Measurements from ENCODE around the gene FAM200A.

GRCh38 chr7:99541212-99541611 lies 10.7 kb downstream of the FAM200A start:
- TF ChIP-seq, protein P1, sequence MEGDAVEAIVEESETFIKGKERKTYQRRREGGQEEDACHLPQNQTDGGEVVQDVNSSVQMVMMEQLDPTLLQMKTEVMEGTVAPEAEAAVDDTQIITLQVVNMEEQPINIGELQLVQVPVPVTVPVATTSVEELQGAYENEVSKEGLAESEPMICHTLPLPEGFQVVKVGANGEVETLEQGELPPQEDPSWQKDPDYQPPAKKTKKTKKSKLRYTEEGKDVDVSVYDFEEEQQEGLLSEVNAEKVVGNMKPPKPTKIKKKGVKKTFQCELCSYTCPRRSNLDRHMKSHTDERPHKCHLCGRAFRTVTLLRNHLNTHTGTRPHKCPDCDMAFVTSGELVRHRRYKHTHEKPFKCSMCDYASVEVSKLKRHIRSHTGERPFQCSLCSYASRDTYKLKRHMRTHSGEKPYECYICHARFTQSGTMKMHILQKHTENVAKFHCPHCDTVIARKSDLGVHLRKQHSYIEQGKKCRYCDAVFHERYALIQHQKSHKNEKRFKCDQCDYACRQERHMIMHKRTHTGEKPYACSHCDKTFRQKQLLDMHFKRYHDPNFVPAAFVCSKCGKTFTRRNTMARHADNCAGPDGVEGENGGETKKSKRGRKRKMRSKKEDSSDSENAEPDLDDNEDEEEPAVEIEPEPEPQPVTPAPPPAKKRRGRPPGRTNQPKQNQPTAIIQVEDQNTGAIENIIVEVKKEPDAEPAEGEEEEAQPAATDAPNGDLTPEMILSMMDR (conservative IDR thresholded peaks at IDR 0.05; ENCODE audit: low read depth in 2 of 2), result no peak
- TF ChIP-seq CREB1 (CRISPR knock-in tag; IDR thresholded peaks at IDR 0.05; ENCODE audit: low read depth) (no peak), EZH2 (IDR thresholded peaks at IDR 0.05; ENCODE audit: low read depth, unreplicated experiment) (no peak), EZH2phosphoT487 (IDR thresholded peaks at IDR 0.05; ENCODE audit: unreplicated experiment) (no peak), POLR2AphosphoS5 (IDR thresholded peaks at IDR 0.05; ENCODE audit: low read depth) (no peak), NANOG (IDR thresholded peaks at IDR 0.05; ENCODE audit: borderline replicate concordance) (no peak), ETS1 (IDR thresholded peaks at IDR 0.05) (no peak), ZNF114 (CRISPR knock-in tag; IDR thresholded peaks at IDR 0.05) (no peak), JUNB (IDR thresholded peaks at IDR 0.05; ENCODE audit: unreplicated experiment) (no peak)
- TF ChIP-seq, protein P2, sequence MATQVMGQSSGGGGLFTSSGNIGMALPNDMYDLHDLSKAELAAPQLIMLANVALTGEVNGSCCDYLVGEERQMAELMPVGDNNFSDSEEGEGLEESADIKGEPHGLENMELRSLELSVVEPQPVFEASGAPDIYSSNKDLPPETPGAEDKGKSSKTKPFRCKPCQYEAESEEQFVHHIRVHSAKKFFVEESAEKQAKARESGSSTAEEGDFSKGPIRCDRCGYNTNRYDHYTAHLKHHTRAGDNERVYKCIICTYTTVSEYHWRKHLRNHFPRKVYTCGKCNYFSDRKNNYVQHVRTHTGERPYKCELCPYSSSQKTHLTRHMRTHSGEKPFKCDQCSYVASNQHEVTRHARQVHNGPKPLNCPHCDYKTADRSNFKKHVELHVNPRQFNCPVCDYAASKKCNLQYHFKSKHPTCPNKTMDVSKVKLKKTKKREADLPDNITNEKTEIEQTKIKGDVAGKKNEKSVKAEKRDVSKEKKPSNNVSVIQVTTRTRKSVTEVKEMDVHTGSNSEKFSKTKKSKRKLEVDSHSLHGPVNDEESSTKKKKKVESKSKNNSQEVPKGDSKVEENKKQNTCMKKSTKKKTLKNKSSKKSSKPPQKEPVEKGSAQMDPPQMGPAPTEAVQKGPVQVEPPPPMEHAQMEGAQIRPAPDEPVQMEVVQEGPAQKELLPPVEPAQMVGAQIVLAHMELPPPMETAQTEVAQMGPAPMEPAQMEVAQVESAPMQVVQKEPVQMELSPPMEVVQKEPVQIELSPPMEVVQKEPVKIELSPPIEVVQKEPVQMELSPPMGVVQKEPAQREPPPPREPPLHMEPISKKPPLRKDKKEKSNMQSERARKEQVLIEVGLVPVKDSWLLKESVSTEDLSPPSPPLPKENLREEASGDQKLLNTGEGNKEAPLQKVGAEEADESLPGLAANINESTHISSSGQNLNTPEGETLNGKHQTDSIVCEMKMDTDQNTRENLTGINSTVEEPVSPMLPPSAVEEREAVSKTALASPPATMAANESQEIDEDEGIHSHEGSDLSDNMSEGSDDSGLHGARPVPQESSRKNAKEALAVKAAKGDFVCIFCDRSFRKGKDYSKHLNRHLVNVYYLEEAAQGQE (IDR thresholded peaks at IDR 0.05; ENCODE audit: unreplicated experiment), result no peak

Data from GM23338 (cell line).